CD14-positive monocyte (primary cell): ENCODE data around the gene NUPR2. TPM values are rescaled to one million over a fixed set of nuclear protein-coding genes. Genes with fewer than 3 reads are reported as not detected.

Experiments used
- DNase-seq, 3 donors: peaks; one replicate each; pipeline ENCODE4 v3.0.0-alpha.2; 2011 to 2022
- H2AFZ ChIP-seq: 2 replicates; pipeline ENCODE4 v1.6.0; 2012; ENCODE audit warnings: mild to moderate bottlenecking, low read depth, low read length, inconsistent platforms; ENCODE audit not compliant: insufficient read depth, poor library complexity, severe bottlenecking
- H3K27ac ChIP-seq, 2 donors: 1 replicate in 1 of 2; 2 replicates in 1 of 2; pipeline ENCODE4 v1.5.1; 2012 to 2013; ENCODE audit warnings: low read length in 2 of 2, control low read depth in 1 of 2, inconsistent platforms in 1 of 2, low read depth in 1 of 2, mild to moderate bottlenecking in 1 of 2
- H3K27me3 ChIP-seq, 2 donors: one replicate each; pipeline versions ENCODE4 v1.6.0 to v1.6.1; 2011 to 2013; ENCODE audit warnings: low read length in 2 of 2; ENCODE audit not compliant: control insufficient read depth in 2 of 2, insufficient read depth in 2 of 2
- H3K36me3 ChIP-seq, 2 donors: replicated peaks in 1 of 2; 1 replicate in 1 of 2; 2 replicates in 1 of 2; pipeline versions ENCODE4 v1.5.1 to v1.6.1; 2012 to 2013; ENCODE audit warnings: low read length in 2 of 2, control low read depth in 1 of 2, inconsistent platforms in 1 of 2, mild to moderate bottlenecking in 1 of 2; ENCODE audit not compliant: insufficient read depth in 2 of 2, control insufficient read depth in 1 of 2
- H3K4me1 ChIP-seq, 2 donors: 1 replicate in 1 of 2; 2 replicates in 1 of 2; pipeline versions ENCODE4 v1.5.1 to v1.6.1; 2012 to 2013; ENCODE audit warnings: low read length in 2 of 2, control low read depth in 1 of 2, inconsistent platforms in 1 of 2, mild to moderate bottlenecking in 1 of 2, moderate library complexity in 1 of 2; ENCODE audit not compliant: insufficient read depth in 2 of 2, control insufficient read depth in 1 of 2
- H3K4me2 ChIP-seq: replicated peaks from 2 replicates; pipeline ENCODE3; 2012; ENCODE audit warnings: low read length, moderate library complexity, mild to moderate bottlenecking; ENCODE audit not compliant: poor library complexity, severe bottlenecking; ENCODE audit errors: extremely low read depth
- H3K4me3 ChIP-seq, 3 experiments: fragments of 200-600 bp in 1 of 3; sonication (generic) in 1 of 3; replicated peaks in 1 of 3; 1 replicate in 2 of 3; 2 replicates in 1 of 3; pipeline ENCODE4 v1.5.1; 2011 to 2013; ENCODE audit warnings: low read length in 3 of 3, mild to moderate bottlenecking in 3 of 3, control low read depth in 2 of 3, low read depth in 2 of 3, inconsistent platforms in 1 of 3, moderate library complexity in 1 of 3
- H3K79me2 ChIP-seq: 2 replicates; pipeline ENCODE4 v1.6.0; 2012; ENCODE audit warnings: mild to moderate bottlenecking, control low read depth, inconsistent platforms, low read length, moderate library complexity; ENCODE audit not compliant: insufficient read depth
- H3K9ac ChIP-seq: 2 replicates; pipeline ENCODE4 v1.6.0; 2017; ENCODE audit warnings: low read length, mild to moderate bottlenecking; ENCODE audit not compliant: insufficient read depth, poor library complexity, severe bottlenecking
- H3K9me3 ChIP-seq, 2 donors: replicated peaks in 1 of 2; 1 replicate in 1 of 2; 2 replicates in 1 of 2; pipeline versions ENCODE4 v1.5.1 to v1.6.1; 2012 to 2013; ENCODE audit warnings: low read length in 2 of 2, control low read depth in 1 of 2; ENCODE audit not compliant: control insufficient read depth in 1 of 2, insufficient read depth in 1 of 2
- H4K20me1 ChIP-seq: 2 replicates; pipeline ENCODE4 v1.6.0; 2012; ENCODE audit warnings: mild to moderate bottlenecking, low read length, control low read depth, moderate library complexity; ENCODE audit not compliant: insufficient read depth
- H3K27ac Mint-ChIP-seq, 7 donors: one replicate each; pipeline ENCODE4 v1.8.0; 2020; ENCODE audit warnings: mild to moderate bottlenecking in 7 of 7, mixed read lengths in 7 of 7, moderate library complexity in 6 of 7, inconsistent platforms in 2 of 7
- H3K27me3 Mint-ChIP-seq, 3 donors: one replicate each; pipeline ENCODE4 v1.8.0; 2021 to 2022; ENCODE audit warnings: low read depth in 3 of 3, mild to moderate bottlenecking in 3 of 3, mixed read lengths in 3 of 3, moderate library complexity in 3 of 3, inconsistent platforms in 1 of 3
- H3K36me3 Mint-ChIP-seq, 2 donors: one replicate each; pipeline ENCODE4 v1.8.0; 2020; ENCODE audit warnings: mixed read lengths in 2 of 2, inconsistent platforms in 1 of 2, mild to moderate bottlenecking in 1 of 2
- H3K4me1 Mint-ChIP-seq: one replicate; pipeline ENCODE4 v1.8.0; 2020; ENCODE audit warnings: mild to moderate bottlenecking, mixed read lengths
- H3K4me3 Mint-ChIP-seq, 2 donors: one replicate each; pipeline ENCODE4 v1.8.0; 2020; ENCODE audit warnings: mild to moderate bottlenecking in 2 of 2, mixed read lengths in 2 of 2, moderate library complexity in 1 of 2
- H3K9me3 Mint-ChIP-seq, 7 donors: one replicate each; pipeline ENCODE4 v1.8.0; 2020 to 2022; ENCODE audit warnings: mixed read lengths in 7 of 7, mild to moderate bottlenecking in 6 of 7, moderate library complexity in 6 of 7, inconsistent platforms in 2 of 7
- CTCF ChIP-seq: fragments of 200-600 bp; IDR thresholded peaks from one replicate; pipeline ENCODE4 v1.8.0; 2022; ENCODE audit warnings: antibody characterized with exemption, mild to moderate bottlenecking
- WGBS: methylation state at CpG from one replicate; pipeline ENCODE4 v1.1.5; 2013; ENCODE audit warnings: missing lambda C conversion rate; ENCODE audit not compliant: insufficient coverage; 5-methylcytosine and 5-hydroxymethylcytosine counted together
- intact Hi-C, 2 donors: fragments of 100-400 bp; cut with micrococcal nuclease; formaldehyde crosslinking; loops; one replicate each; pipeline versions ENCODE4 v1.15.0 to v1.15.1; 2023
- polyA plus RNA-seq, 3 donors: library from polyadenylated mRNA; depleted of rRNA in 1 of 3; unstranded in 2 of 3; stranded (reverse) in 1 of 3; fragments of 300-500 nt in 2 of 3; fragments of >200 nt in 1 of 3; fragmentation: Illumina TruSeq in 2 of 3; gene quantifications; 1 replicate in 2 of 3; 2 replicates in 1 of 3; pipeline ENCODE4 v1.2.3, GENCODE V29; 2012 to 2021

Gene NUPR2
- polyA plus RNA-seq, 3 donors, result not detected

- Histone ChIP-seq H2AFZ (no peak overlapping the region), H3K9me3 (no peaks in the 10 kb centered on the region), H3K27me3 (no peaks in the 10 kb centered on the region), H4K20me1 (no peaks in the 10 kb centered on the region), H3K4me2 (no peak overlapping the region), H3K27ac (no peak overlapping the region), H3K9ac (no peak overlapping the region), H3K4me1 (no peaks in the 10 kb centered on the region), H3K36me3 (peaks cover 2 to 7% of the 10 kb centered on the region in 2 donors), H3K4me3 (no peak overlapping the region), H3K79me2 (no peaks in the 10 kb centered on the region)
- Mint-ChIP-seq H3K36me3 (peaks cover 7 to 12% of the 10 kb centered on the region in 2 donors), H3K9me3 (peaks cover 0 to 3% (median 0%) of the 10 kb centered on the region in 7 donors), H3K4me3 (no peak overlapping the region), H3K27ac (peak overlapping the region in 1 of 7 donors; percentile 21), H3K27me3 (peaks cover 0 to 3% (median 0%) of the 10 kb centered on the region in 3 donors), H3K4me1 (no peaks in the 10 kb centered on the region)
- no peak for DNase-seq
- 93% methylated on average over 3 of the region's 3 CpGs for WGBS
- TF ChIP-seq CTCF, result no peak
- intact Hi-C loops, result no loop called here
Observed at GRCh38 chr7:56091591-56091990, 24.6 kb downstream of the NUPR2 start.

- H3K36me3 ChIP-seq, result peaks cover 2 to 7% of the 10 kb centered on the region in 2 donors
- WGBS, result 98% methylated on average over 15 of the region's 16 CpGs
- no peak overlapping the region for H3K4me2 ChIP-seq
- H3K9ac ChIP-seq, result no peak overlapping the region
- no peaks in the 10 kb centered on the region for H3K4me1 ChIP-seq
- no peaks in the 10 kb centered on the region for H3K27me3 ChIP-seq
- H3K27ac ChIP-seq, result no peak overlapping the region
- no peaks in the 10 kb centered on the region for H3K79me2 ChIP-seq
- DNase-seq, result no peak
- H3K9me3 ChIP-seq, result no peaks in the 10 kb centered on the region
- no peak overlapping the region for H2AFZ ChIP-seq
- peaks cover 0 to 3% (median 0%) of the 10 kb centered on the region in 3 donors for H3K27me3 Mint-ChIP-seq
- intact Hi-C loops, result no loop called here
- no peak for TF ChIP-seq CTCF
- no peaks in the 10 kb centered on the region for H3K4me1 Mint-ChIP-seq
- no peak overlapping the region for H3K4me3 Mint-ChIP-seq
- peaks cover 7 to 17% of the 10 kb centered on the region in 2 donors for H3K36me3 Mint-ChIP-seq
- no peaks in the 10 kb centered on the region for H4K20me1 ChIP-seq
- H3K4me3 ChIP-seq, result no peak overlapping the region
- H3K9me3 Mint-ChIP-seq, result peaks cover 0 to 5% (median 0%) of the 10 kb centered on the region in 7 donors
- no peak overlapping the region for H3K27ac Mint-ChIP-seq
Observed at GRCh38 chr7:56087445-56087844, 28.8 kb downstream of the NUPR2 start.
